GM04504 (cell line): ENCODE results near the gene HEBP1.

ENCODE experiments used
- DNase-seq: peaks from one replicate; pipeline ENCODE4 v3.0.0-alpha.2; 2012; ENCODE audit warnings: low read depth

The HEBP1 gene

DNA sequence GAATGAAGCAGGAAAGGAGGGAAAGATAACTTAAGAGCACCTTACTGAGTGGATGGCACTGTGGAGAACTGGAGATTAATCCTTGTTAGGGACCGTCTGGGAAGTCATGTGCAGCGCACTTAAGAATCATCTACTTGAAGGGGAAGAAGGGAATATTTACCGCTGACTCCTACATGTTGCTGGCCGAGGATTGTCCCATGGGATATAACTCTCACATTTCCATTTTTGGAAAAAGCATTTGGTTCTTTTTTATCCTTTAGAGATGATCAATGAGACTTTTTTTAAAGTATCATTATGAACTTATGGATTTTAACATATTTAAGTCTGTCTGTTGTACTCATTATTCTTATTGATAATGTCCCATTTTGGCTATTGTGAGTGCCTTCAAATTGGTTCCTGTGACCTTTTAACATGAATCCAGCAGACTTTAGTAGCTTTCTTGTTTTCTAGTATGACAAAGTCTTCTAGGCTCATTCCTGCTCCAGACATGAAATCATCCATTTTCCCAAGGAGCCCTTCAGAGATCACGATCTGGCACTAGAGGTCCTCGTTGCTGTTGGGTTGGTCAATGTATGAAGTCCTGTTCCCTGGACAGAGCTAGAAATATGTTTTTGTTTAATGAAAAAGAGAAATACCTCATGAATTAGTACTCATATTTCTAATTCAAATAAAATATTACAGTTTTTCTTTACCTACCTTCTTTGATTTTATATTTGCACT is 23.9 kb upstream of the HEBP1 start:
- DNase-seq = no peak

DNA sequence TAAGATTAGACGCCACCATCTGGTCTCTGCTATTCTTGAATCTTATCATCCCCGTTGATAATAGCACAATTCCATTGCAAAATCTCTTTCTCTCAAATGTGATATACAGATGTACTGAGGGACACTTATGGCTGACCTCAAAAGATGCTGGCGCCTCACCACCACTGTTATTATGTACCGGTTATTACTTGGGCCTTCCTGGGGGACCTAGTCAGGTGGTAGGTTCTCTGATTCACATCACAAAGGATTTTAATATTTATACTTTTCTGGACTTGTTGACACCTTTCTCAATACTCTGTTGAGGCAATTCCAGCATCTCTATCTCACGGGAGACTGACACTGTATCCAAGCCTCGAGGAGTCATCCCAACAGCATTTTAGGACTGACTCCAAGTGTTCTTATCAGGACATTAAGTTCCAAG is 22.8 kb upstream of the HEBP1 start:
- DNase-seq = no peak

DNA sequence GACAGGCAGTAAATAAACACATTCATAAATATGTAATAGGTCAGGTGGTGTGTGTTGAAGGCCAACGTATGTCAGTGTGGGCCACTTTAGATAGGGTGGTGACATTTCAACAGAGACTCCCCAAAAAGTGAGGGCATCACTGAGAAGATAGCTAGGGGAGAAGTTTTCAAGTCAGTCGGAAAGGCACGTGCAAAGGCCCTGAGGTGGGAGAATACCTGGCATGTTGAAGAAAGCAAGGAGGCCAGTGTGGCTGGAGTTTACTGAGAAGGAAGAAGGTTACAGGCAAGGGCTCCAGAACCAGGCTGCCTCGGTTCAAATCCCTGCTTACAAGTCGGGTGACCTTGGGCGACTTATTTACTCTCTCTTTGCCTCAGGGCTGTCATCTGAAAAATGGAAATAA is 11.0 kb upstream of the HEBP1 start:
- DNase-seq = no peak

DNA sequence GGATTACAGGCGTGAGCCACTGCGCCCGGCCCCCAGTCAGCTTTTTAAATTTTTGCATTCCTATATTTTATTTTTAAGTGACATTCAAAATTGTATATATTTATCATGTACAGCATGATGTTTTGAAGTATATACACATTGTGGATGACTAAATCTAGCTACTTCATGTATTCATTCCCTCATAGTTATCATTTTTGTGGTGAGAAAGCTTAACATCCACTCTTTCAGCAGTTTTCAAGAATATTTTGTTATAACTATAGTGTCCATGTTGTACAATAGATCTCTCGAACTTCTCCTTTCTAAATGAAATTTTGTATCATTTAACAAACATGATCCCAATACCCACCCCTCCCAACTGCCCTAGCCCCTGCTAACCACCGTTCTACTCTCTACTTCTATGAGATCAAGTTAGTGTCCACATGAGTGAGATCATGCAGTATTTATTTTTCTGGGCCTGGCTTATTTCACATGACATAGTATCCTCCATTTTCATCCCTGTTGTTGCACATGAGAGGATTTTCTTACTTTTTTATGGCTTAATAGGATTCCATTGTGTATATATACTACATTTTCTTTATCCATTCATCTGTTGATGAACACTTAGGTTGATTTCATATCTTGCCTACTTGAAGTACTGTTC is 8.8 kb upstream of the HEBP1 start:
- DNase-seq = no peak

DNA sequence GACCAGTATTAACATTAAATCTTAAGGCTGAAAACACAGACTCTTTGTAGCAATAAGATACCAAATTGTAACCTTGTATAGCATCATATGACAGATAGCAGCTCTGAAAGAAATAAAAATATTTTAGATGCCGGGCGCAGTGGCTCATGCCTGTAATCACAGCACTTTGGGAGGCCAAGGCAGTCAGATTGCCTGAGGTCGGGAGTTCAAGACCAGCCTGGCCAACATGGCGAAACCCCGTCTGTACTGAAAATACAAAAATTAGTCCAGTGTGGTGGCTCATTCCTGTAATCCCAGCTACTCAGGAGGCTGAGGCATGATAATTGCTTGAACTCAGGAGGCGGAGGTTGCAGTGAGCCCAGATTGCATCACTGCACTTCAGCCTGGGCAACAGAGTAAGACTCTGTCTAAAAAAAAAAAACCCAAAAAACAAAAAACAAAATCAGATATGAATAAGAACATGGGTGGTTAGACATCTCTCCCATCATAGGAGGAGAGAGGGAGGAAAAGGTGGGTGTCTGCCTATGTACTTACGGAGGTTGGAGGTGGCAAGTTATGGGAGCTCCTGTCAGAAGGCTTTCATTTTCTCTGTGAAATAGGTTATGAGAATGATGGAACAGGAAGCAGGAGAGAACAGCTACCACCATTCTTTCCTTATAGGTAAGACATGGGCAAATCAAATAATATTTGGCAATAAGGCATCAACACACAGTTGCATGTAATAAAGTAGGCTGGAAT is 7.6 kb upstream of the HEBP1 start:
- DNase-seq = no peak

DNA sequence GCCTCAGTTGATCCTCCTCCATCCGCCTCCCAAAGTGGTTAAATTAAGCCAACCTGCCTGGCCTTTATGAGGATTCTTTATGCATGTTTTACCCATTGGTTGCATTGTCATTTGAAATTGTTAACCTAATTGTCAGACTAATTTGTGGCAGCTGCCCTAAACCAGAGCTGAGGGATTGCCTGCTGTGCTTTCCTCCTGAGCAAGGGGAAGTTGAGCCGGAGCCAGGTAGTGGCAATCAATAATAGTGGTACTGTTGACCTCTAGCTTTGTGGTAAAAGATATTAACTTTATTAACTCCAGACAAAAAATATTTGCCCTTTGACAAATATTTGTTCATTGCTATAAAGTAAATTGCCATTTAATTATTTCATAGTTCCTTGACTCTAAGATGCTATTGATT is 5.6 kb upstream of the HEBP1 start:
- DNase-seq = no peak

DNA sequence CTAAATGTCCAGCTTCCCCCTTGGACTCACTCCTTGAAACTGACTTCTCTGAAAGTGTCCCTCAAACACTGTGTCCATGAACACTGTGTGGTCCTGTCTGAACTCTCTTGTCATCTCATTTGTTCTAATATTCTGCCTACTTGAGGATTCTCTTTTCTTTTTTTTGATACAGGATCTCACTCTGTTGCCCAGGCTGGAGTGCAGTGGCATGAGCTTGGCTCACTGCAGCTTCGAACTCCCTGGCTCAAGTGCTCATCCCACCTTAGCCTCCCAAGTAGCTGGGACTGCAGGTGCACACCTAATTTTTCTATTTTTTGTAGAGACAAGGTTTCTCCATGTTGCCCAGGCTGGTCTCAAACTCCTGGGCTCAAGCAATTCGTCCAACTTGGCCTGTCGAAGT is 4.9 kb upstream of the HEBP1 start:
- no peak for DNase-seq

DNA sequence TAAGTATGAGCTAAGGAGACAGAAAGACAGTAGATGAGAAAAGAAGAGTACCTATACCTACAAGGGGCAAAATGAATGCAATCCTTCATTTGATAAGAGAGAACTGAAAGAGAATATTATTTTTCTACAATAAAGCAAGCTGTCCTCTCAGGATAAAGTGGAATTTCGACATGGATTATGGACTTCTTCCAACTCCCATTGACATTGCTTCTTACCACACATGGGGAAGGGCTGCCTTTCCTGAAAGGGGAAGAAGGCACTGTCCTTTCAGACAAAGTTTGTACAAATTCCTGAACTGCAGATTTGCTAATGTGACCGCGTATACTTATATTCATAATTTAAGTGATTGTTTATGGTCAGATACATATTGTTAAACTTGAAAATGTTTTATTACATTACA is 4.3 kb upstream of the HEBP1 start:
- no peak for DNase-seq

DNA sequence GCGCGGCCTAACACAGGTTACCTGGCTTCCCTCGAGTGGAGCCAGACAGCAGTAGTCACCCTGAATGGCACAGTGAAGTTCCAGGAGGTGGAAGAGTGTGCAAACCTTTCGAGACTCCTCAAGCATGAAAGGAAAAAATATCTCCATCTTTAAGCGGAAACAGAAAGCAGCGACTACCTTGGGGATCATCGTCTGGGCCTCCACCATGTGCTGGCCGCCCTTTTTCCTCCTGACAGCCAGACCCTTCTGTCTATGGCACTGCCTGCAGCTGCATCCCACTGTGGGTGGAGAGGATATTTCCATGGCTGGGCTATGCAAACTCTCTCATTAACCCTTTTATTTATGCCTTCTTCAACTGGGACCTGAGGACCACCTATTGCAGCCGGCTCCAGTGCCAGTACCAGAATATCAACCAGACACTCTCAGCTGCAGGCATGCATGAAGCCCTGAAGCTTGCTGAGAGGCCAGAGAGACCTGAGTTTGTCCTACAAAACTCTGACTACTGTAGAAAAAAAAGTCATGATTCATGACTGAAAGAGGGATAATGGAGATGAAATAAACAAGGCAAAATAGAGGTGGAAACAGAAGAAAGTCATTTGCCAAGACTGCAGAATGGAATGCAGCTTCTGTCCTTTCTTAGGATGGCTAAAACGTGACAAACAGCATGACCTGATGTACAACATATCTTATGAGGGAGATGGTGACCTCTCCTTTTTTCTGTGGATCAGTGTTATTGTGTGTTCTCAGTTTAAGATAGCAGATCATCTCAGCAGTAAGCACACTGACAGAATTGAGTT is 2.4 kb upstream of the HEBP1 start:
- no peak for DNase-seq

DNA sequence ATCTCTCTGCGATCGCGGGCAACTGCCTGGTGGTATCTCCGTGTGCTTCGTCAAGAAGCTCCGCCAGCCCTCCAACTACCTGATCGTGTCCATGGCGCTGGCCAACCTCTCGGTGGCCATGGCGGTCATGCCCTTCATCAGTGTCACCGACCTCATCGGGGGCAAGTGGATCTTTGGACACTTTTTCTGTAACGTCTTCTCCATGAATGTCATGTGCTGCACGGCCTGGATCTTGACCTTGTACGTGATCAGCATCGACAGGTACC is 1.6 kb upstream of the HEBP1 start:
- DNase-seq = no peak

DNA sequence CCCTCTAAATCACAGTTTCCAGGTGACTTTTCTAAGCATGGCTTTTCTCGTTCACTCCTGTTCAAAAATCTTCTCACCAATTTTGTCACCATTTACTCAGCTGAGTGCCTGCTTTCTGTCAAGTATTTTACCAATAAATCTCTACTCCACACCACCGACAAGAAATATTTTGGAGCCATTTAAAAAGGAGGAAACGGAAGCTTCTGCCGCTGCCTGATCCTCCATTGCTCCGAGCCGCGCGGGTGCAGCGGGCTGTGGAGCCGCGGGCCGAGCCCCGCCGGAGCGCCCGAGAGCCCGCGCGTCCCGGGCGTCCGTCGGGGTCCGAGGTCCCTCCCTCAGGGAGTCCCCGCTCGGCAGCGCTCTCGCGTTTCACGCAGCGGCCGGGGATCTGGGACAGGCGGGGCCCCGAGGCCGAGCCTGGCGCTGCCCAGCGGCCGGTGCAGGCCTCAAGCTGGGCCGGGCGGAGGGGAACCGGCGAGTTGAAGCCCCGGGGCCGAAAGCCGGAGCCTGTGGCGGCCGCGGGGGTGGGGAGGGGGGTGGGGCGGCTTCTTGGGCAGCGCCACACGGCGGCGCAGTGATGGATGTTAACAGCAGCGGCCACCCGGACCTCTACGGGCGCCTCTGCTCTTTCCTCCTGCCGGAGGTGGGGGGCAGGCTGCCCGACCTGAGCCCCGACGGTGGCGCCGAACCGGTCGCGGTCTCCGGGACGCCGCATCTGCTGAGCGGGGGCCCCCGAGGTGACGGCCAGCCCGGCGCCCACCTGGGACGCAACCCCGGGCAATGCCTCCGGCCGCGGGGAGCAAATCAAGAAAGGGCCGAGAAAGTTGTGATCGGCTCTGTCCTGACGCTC is 1.1 kb upstream of the HEBP1 start:
- no peak for DNase-seq

DNA sequence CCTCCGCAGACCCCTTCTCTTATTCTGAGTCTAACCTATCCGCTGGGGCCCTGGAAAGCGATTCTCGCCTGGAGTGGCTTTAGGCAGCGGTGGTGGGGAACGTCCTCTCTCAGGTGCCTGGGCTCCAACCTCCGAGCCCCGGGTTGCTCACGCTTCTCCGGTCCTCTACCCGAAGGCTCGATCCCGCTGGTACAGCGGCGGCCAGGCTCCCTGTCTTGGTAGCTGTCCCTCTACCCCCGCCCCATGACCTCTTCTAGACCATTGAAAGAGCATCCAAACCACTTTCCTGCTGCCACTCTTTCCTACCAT is 505 bp upstream of the HEBP1 start:
- no peak for DNase-seq

DNA sequence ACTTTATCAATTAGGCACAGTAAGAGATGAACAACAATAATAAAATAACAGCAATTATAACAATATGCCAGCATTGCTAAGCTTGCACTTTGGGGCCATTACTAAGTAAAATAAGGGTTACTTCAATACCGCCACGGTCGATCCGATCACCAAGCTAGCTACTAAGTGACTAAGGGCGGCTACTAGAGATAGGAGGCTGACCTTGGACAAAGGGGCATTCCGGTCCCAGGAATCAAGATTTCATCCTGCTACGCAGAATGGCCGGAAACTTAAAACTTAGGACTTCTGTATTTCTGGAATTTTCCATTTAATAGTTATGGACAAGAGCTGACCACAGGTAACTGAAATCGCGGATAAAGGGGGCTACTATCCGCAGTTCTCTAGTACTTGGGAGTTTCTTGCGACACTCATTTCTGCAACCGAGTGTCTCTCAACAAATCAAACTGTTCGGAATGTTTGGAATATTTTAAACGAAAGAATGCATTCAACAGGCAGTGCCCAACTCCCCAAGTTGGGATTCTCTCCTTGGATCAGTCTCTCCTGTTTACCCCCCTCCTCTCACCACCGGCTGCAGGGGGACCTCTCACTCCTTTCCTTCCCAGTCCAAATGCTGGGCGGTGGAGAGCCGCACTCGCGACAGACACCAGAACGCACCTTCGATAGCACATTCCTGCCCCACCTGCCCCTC is 650 bp downstream of the HEBP1 start:
- DNase-seq = no peak

DNA sequence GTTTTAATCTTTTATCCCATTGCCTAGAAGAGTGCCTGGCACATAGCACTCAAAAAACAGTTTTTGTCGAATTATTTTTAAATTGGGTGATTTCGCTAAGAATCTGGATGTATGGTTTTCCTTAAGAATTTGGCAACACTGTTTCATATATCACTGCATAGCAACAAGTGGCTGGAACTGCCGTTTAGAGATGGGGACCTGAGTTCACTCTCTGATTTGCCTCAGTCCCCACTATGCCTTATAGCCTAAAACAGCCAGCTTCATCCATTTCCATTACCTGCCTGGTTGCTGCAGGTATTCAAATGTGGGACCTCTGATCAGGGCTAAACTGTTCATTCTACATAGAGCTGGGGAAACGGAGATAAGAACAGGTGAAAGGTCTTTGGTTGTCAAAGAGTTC is 1.8 kb downstream of the HEBP1 start:
- no peak for DNase-seq

DNA sequence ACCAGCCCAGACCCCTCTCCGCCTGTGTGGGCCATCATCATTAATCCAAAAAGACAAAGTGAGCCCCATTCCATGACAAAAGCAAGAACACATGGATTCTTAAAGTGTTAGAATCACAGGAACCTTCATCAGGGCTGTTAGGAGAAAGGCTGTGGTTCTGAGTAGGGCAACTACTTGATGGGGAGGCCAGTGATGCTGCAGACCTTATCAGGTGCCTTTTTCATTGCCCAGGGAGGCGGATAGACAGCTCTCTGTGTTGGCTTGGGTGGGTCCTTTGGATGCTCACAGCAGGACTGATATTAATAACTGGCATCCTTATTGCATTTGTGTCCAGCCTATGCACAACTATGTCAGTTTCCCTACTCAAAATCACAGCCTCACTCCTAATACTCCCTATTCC is 2.3 kb downstream of the HEBP1 start:
- DNase-seq = no peak

DNA sequence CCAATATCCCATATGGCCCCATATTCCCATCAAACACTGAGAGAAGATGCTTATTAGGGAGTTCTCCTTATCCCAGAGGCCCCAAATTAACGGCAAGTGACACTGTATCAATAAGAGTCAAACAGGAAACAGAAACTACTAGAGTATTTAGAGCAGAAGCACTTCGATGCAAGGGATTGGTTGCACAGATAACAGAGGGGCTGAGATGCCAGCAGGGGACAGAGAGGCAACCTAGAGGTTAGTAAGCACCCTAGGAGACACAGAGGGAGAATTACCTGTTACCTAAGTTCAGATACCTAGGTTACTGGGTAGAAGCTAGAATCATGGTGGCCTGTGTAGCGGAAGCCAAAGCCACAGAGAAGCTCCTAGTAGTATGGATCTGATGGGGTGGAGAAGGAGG is 2.9 kb downstream of the HEBP1 start:
- DNase-seq = no peak

DNA sequence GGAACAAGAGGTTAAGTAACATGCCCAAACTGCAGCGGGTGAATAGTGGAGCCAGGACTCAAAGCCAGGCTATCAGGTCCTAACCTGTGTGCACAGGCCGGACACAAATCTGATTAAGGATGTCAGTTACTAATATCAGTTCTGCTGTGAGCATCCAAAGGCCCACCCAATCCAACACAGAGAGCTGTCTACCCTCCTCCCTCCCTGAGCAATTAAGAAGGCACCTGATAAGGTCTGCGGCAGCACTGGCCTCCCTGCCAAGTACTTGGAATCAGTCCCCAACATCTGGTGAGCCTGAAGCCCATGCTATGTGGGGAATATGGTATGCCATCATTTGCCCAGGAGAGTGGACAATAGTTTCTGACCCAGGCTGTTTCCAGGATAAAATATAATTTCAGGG is 3.9 kb downstream of the HEBP1 start:
- DNase-seq = no peak

DNA sequence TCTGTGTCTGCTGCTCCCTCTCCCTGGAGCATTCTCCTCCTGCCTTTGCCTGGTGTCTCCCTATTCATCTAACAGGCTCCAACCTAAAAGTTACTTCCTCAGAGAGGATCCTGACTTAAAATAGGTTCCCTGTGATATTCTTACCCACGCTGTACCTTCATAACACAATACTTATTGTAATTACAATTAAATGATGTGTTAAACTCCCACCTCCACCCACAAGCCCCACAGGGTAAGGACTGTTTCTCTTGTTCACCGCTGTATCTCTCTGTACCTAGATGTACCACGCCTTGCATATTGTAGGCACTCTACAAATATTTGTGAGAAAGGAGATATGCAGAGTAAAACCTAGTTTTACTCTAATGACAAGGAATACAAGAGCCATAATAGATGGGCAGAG is 5.0 kb downstream of the HEBP1 start:
- no peak for DNase-seq

DNA sequence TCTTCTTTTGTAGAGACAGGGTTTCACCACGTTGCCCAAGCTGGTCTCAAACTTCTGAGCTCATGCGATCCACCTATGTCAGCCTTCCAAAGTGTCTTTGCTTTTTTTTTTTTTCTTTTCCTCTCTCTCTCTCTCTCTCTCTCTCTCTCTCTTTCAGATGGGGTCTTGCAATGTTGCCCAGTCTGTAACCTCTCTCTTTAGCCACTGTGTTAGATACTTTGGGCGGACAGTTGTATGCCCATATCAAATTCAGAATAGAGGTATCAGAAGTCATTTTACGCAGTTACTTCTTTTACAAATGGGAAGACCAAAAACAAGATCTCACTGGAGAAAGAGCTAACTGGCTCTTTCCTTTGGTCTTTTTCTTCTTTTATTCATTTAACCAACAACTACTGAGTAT is 6.7 kb downstream of the HEBP1 start:
- no peak for DNase-seq

DNA sequence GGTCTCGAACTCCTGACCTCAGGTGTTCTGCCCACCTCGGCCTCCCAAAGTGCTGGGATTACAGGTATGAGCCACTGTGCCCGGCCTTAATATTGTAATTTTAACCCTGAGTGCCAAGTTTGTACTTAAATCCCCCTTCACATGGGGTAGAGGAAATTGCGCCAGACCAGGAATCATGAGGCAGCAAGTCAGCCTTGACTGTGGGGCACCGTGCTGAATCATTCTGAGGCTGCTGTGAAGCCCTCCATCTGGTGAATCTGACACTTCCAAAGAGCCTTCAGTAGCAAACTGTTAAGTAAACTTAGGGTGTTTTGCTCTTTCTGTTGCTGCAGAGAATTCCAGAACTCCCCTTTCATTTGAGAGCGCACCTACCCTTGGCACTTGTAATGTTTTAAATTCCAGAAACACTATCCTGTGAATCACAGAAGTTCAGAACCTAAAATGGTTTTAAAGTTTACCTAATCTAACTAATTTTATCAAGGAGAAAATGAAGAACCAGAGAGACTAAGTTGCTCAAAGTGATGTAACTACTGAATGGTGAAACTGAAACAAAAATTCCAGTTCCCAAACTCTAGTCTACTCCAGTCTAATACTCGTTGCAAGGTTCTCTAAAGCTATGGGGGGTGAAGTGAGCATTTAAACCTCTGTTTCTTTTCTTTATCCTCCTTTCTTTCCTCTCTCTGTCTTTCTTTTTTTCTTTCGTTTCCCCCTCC is 7.5 kb downstream of the HEBP1 start:
- peak; percentile 82 for DNase-seq
